Sciatic nerve (tissue), 2 donors: ENCODE measurements around the gene EVA1A. TPM values are rescaled to one million over a fixed set of nuclear protein-coding genes. Genes with fewer than 3 reads are reported as not detected.
A peak's percentile ranks its signal among the peaks of the same experiment; 100 is the strongest.
"Not testable (repeated sequence)": the region's sequence is repeated elsewhere in the genome, so short reads cannot be mapped to it uniquely, and the experiment has no call there.

Experiments used
- ATAC-seq: fragments of 200-7000 bp; cut with Tn5 transposase; one replicate; pipeline ENCODE4 v1.9.1; 2020; ENCODE audit warnings: mild to moderate bottlenecking, moderate library complexity
- DNase-seq: peaks from one replicate; pipeline ENCODE4 v3.0.0-alpha.2; 2020; ENCODE audit warnings: low spot score
- intact Hi-C: fragments of 100-400 bp; cut with DNase I; formaldehyde crosslinking; loops from one replicate; pipeline ENCODE4 v1.14.2; 2022
- total RNA-seq: library from RNA; stranded (reverse); fragmentation: NEBNext Ultra II Directional; extraction: Animal tissue kit (Norgen Biotek cat#: 25700); gene quantifications from one replicate; pipeline ENCODE4 v1.2.1, GENCODE V29; 2021
- donor health status: DM: no; HTN: no; CAD: no.
- donor health status: DM: no; HTN: no; CAD: no.

EVA1A gene
- total RNA-seq, 1 donor from 2014 or later: 4.8 TPM

- ATAC-seq (no peak), DNase-seq (no peak)
- intact Hi-C loops: no loop called here
These were observed 60.1 kb downstream of the EVA1A start for GRCh38 chr2:75500633-75501032.

GRCh38 chr2:75499534-75499933 is 61.2 kb downstream of the EVA1A start:
- intact Hi-C loops: no loop called here
- DNase-seq (no peak), ATAC-seq (no peak)

- intact Hi-C loops: no loop called here
- ATAC-seq (no peak), DNase-seq (no peak)
These were observed 61.8 kb downstream of the EVA1A start for GRCh38 chr2:75498907-75499306.

GRCh38 chr2:75497256-75497655 is 63.5 kb downstream of the EVA1A start:
- no peak for DNase-seq
- ATAC-seq: no peak
- intact Hi-C loops: no loop called here

- intact Hi-C loops: no loop called here
- DNase-seq (no peak), ATAC-seq (no peak)
These were observed 64.9 kb downstream of the EVA1A start for GRCh38 chr2:75495862-75496261.

- DNase-seq (no peak), ATAC-seq (no peak)
- intact Hi-C loops: no loop called here
These were observed 66.5 kb downstream of the EVA1A start for GRCh38 chr2:75494137-75494769.

GRCh38 chr2:75493230-75493629 is 67.5 kb downstream of the EVA1A start:
- intact Hi-C loops: no loop called here
- DNase-seq (no peak), ATAC-seq (no peak)

- ATAC-seq (no peak), DNase-seq (no peak)
- intact Hi-C loops: no loop called here
These were observed 69.5 kb downstream of the EVA1A start for GRCh38 chr2:75491129-75491753.

- intact Hi-C loops: no loop called here
- DNase-seq (no peak), ATAC-seq (no peak)
These were observed 71.0 kb downstream of the EVA1A start for GRCh38 chr2:75489721-75490120.

- intact Hi-C loops: no loop called here
- DNase-seq (no peak), ATAC-seq (no peak)
These were observed 72.6 kb downstream of the EVA1A start for GRCh38 chr2:75488157-75488556.

GRCh38 chr2:75486735-75487134 is 74.0 kb downstream of the EVA1A start:
- ATAC-seq, DNase-seq, intact Hi-C loops: not testable (repeated sequence)

- DNase-seq: no peak
- ATAC-seq: no peak
- intact Hi-C loops: no loop called here
These were observed 75.9 kb downstream of the EVA1A start for GRCh38 chr2:75484840-75485239.

- intact Hi-C loops: no loop called here
- ATAC-seq: no peak
- DNase-seq: no peak
These were observed 76.9 kb downstream of the EVA1A start for GRCh38 chr2:75483878-75484277.

GRCh38 chr2:75482398-75482797 is 78.3 kb downstream of the EVA1A start:
- DNase-seq: no peak
- no peak for ATAC-seq
- intact Hi-C loops: no loop called here

GRCh38 chr2:75480971-75481836 is 79.5 kb downstream of the EVA1A start:
- ATAC-seq (no peak), DNase-seq (no peak)
- intact Hi-C loops: no loop called here

- intact Hi-C loops, ATAC-seq, DNase-seq: not testable (repeated sequence)
These were observed 83.0 kb downstream of the EVA1A start for GRCh38 chr2:75477696-75478095.

- intact Hi-C loops: no loop called here
- DNase-seq (no peak), ATAC-seq (peak; percentile 61)
These were observed 84.0 kb downstream of the EVA1A start for GRCh38 chr2:75476761-75477160.

- intact Hi-C loops: no loop called here
- no peak for DNase-seq
- ATAC-seq: peak; percentile 18
These were observed 84.8 kb downstream of the EVA1A start for GRCh38 chr2:75475976-75476375.

GRCh38 chr2:75475049-75475448 is 85.7 kb downstream of the EVA1A start:
- no peak for DNase-seq
- ATAC-seq: no peak
- intact Hi-C loops: no loop called here

GRCh38 chr2:75474115-75474514 is 86.6 kb downstream of the EVA1A start:
- intact Hi-C loops: loop anchor here (5.0 kb wide), 1 partner anchor 138 kb away; no protein-coding TSS in a partner anchor
- ATAC-seq: no peak
- DNase-seq: no peak
